ENCODE measurements around the gene PIRT. TPM values are rescaled to one million over a fixed set of nuclear protein-coding genes. Genes with fewer than 3 reads are reported as not detected.
"Not testable (repeated sequence)": the region's sequence is repeated elsewhere in the genome, so short reads cannot be mapped to it uniquely, and the experiment has no call there.

Gene PIRT
- total RNA-seq, 1 donor from 2014 or later = not detected

GRCh38 chr17:10871914-10872313 lies 34.0 kb upstream of the PIRT start:
- no peaks in the 10 kb centered on the region for H3K27me3 ChIP-seq (ENCODE audit: control insufficient read depth, insufficient read depth, low read length)
- no peak for TF ChIP-seq CTCF (IDR thresholded peaks at IDR 0.05; ENCODE audit: insufficient read depth, low read length, severe bottlenecking)
- FAIRE-seq (no peak), DNase-seq (ENCODE audit: low read depth) (no peak)
- H3K4me3 ChIP-seq (ENCODE audit: low read depth, low read length) = no peak overlapping the region
- H3K36me3 ChIP-seq (ENCODE audit: control insufficient read depth, insufficient read depth, low read length) = no peaks in the 10 kb centered on the region

- Histone ChIP-seq H3K27me3 (ENCODE audit: control insufficient read depth, insufficient read depth, low read length) (no peaks in the 10 kb centered on the region), H3K36me3 (ENCODE audit: control insufficient read depth, insufficient read depth, low read length) (no peaks in the 10 kb centered on the region), H3K4me3 (ENCODE audit: low read depth, low read length) (no peak overlapping the region)
- no peak for TF ChIP-seq CTCF (IDR thresholded peaks at IDR 0.05; ENCODE audit: insufficient read depth, low read length, severe bottlenecking)
- FAIRE-seq = no peak
- DNase-seq (ENCODE audit: low read depth) = no peak
Measured at GRCh38 chr17:10870336-10871050, 32.6 kb upstream of the PIRT start.

- not testable (repeated sequence) for FAIRE-seq; H3K27me3 ChIP-seq (ENCODE audit: control insufficient read depth, insufficient read depth, low read length); H3K36me3 ChIP-seq (ENCODE audit: control insufficient read depth, insufficient read depth, low read length); H3K4me3 ChIP-seq (ENCODE audit: low read depth, low read length); DNase-seq (ENCODE audit: low read depth)
Measured at GRCh38 chr17:10868744-10869143, 30.9 kb upstream of the PIRT start.

- H3K27me3 ChIP-seq (ENCODE audit: control insufficient read depth, insufficient read depth, low read length) = no peaks in the 10 kb centered on the region
- no peak overlapping the region for H3K4me3 ChIP-seq (ENCODE audit: low read depth, low read length)
- no peak for TF ChIP-seq CTCF (IDR thresholded peaks at IDR 0.05; ENCODE audit: insufficient read depth, low read length, severe bottlenecking)
- DNase-seq (ENCODE audit: low read depth) = no peak
- H3K36me3 ChIP-seq (ENCODE audit: control insufficient read depth, insufficient read depth, low read length) = no peaks in the 10 kb centered on the region
- no peak for FAIRE-seq
Measured at GRCh38 chr17:10859051-10859450, 21.2 kb upstream of the PIRT start.

GRCh38 chr17:10857976-10858375 lies 20.1 kb upstream of the PIRT start:
- Histone ChIP-seq H3K4me3 (ENCODE audit: low read depth, low read length) (no peak overlapping the region), H3K36me3 (ENCODE audit: control insufficient read depth, insufficient read depth, low read length) (no peaks in the 10 kb centered on the region), H3K27me3 (ENCODE audit: control insufficient read depth, insufficient read depth, low read length) (no peaks in the 10 kb centered on the region)
- no peak for TF ChIP-seq CTCF (IDR thresholded peaks at IDR 0.05; ENCODE audit: insufficient read depth, low read length, severe bottlenecking)
- DNase-seq (ENCODE audit: low read depth) = no peak
- no peak for FAIRE-seq

- H3K27me3 ChIP-seq (ENCODE audit: control insufficient read depth, insufficient read depth, low read length); FAIRE-seq; H3K4me3 ChIP-seq (ENCODE audit: low read depth, low read length); DNase-seq (ENCODE audit: low read depth); H3K36me3 ChIP-seq (ENCODE audit: control insufficient read depth, insufficient read depth, low read length): not testable (repeated sequence)
Measured at GRCh38 chr17:10846636-10847035, 8.7 kb upstream of the PIRT start.

- DNase-seq (ENCODE audit: low read depth) (no peak), FAIRE-seq (no peak)
- Histone ChIP-seq H3K27me3 (ENCODE audit: control insufficient read depth, insufficient read depth, low read length) (no peaks in the 10 kb centered on the region), H3K36me3 (ENCODE audit: control insufficient read depth, insufficient read depth, low read length) (no peaks in the 10 kb centered on the region), H3K4me3 (ENCODE audit: low read depth, low read length) (no peak overlapping the region)
- TF ChIP-seq CTCF (IDR thresholded peaks at IDR 0.05; ENCODE audit: insufficient read depth, low read length, severe bottlenecking) = no peak
Measured at GRCh38 chr17:10845388-10845751, 7.5 kb upstream of the PIRT start.

All from bronchial epithelial cell (primary cell).